Astrocyte (in vitro differentiated cells and primary cell): ENCODE data around the gene ZNF683. TPM values are rescaled to one million over a fixed set of nuclear protein-coding genes. Genes with fewer than 3 reads are reported as not detected.
"Not testable (repeated sequence)": the region's sequence is repeated elsewhere in the genome, so short reads cannot be mapped to it uniquely, and the experiment has no call there.

Experiments
- DNase-seq: peaks from one replicate; pipeline ENCODE4 v3.0.0-alpha.2; 2010; ENCODE audit warnings: low read depth
- FAIRE-seq: peaks from 2 replicates; lab custom pipeline; 2011; peaks lifted over from hg19 to GRCh38; lab: Jason Lieb, UNC
- H2AFZ ChIP-seq: 2 replicates; pipeline ENCODE4 v1.6.0; 2012; ENCODE audit warnings: low read depth, low read length, inconsistent platforms
- H3K27ac ChIP-seq: 2 replicates; pipeline ENCODE4 v1.5.1; 2011; ENCODE audit warnings: low read depth, low read length, inconsistent platforms
- H3K27me3 ChIP-seq: 2 replicates; pipeline ENCODE4 v1.6.0; 2011; ENCODE audit warnings: low read length, inconsistent platforms; ENCODE audit not compliant: insufficient read depth
- H3K36me3 ChIP-seq: 2 replicates; pipeline ENCODE4 v1.5.1; 2011; ENCODE audit warnings: low read length, inconsistent platforms; ENCODE audit not compliant: insufficient read depth
- H3K4me1 ChIP-seq: 2 replicates; pipeline ENCODE4 v1.5.1; 2011; ENCODE audit warnings: low read length, inconsistent platforms; ENCODE audit not compliant: insufficient read depth
- H3K4me2 ChIP-seq: 2 replicates; pipeline ENCODE4 v1.6.0; 2012; ENCODE audit warnings: low read length, inconsistent platforms
- H3K4me3 ChIP-seq: 2 replicates; pipeline ENCODE4 v1.5.1; 2011; ENCODE audit warnings: low read depth, mild to moderate bottlenecking, low read length, inconsistent platforms; ENCODE audit not compliant: insufficient read depth
- H3K79me2 ChIP-seq: 2 replicates; pipeline ENCODE4 v1.6.0; 2012; ENCODE audit warnings: mild to moderate bottlenecking, low read length, inconsistent platforms; ENCODE audit not compliant: insufficient read depth
- H3K9ac ChIP-seq: 2 replicates; pipeline ENCODE4 v1.6.0; 2012; ENCODE audit warnings: mild to moderate bottlenecking, low read length, inconsistent platforms
- H3K9me3 ChIP-seq: 2 replicates; pipeline ENCODE4 v1.5.1; 2012; ENCODE audit warnings: low read depth, mild to moderate bottlenecking, low read length, inconsistent platforms; ENCODE audit not compliant: insufficient read depth
- H4K20me1 ChIP-seq: 2 replicates; pipeline ENCODE4 v1.6.0; 2012; ENCODE audit warnings: low read length, inconsistent platforms; ENCODE audit not compliant: insufficient read depth
- H3K27ac Mint-ChIP-seq: one replicate; pipeline ENCODE4 v1.8.0; 2021; ENCODE audit warnings: mild to moderate bottlenecking, mixed read lengths; ENCODE audit not compliant: unreplicated experiment
- H3K27me3 Mint-ChIP-seq: one replicate; pipeline ENCODE4 v1.8.0; 2021; ENCODE audit warnings: low read depth, mixed read lengths; ENCODE audit not compliant: unreplicated experiment
- H3K36me3 Mint-ChIP-seq: one replicate; pipeline ENCODE4 v1.8.0; 2021; ENCODE audit warnings: low read depth, mixed read lengths; ENCODE audit not compliant: unreplicated experiment
- H3K4me1 Mint-ChIP-seq: one replicate; pipeline ENCODE4 v1.8.0; 2021; ENCODE audit warnings: low read depth, mixed read lengths; ENCODE audit not compliant: unreplicated experiment
- H3K4me3 Mint-ChIP-seq: one replicate; pipeline ENCODE4 v1.8.0; 2021; ENCODE audit warnings: mild to moderate bottlenecking, moderate library complexity, mixed read lengths; ENCODE audit not compliant: unreplicated experiment
- H3K9me3 Mint-ChIP-seq: one replicate; pipeline ENCODE4 v1.8.0; 2021; ENCODE audit warnings: mild to moderate bottlenecking, mixed read lengths; ENCODE audit not compliant: unreplicated experiment
- EZH2 ChIP-seq: IDR thresholded peaks from 2 replicates; pipeline ENCODE4 v1.6.1; 2012; ENCODE audit warnings: mild to moderate bottlenecking, low read length, inconsistent platforms; ENCODE audit not compliant: insufficient read depth
- total RNA-seq: library from RNA; stranded (reverse); gene quantifications from 2 replicates; pipeline ENCODE4 v1.2.1, GENCODE V29; 2021
- TF ChIP-seq, protein P1 (sequence below): IDR thresholded peaks from 2 replicates; pipeline ENCODE4 v1.5.1; 2011; ENCODE audit warnings: low read depth, mild to moderate bottlenecking, inconsistent platforms, low read length, moderate library complexity; ENCODE audit not compliant: insufficient read depth

Gene ZNF683
- total RNA-seq, 1 donor from 2014 or later: not detected

DNA sequence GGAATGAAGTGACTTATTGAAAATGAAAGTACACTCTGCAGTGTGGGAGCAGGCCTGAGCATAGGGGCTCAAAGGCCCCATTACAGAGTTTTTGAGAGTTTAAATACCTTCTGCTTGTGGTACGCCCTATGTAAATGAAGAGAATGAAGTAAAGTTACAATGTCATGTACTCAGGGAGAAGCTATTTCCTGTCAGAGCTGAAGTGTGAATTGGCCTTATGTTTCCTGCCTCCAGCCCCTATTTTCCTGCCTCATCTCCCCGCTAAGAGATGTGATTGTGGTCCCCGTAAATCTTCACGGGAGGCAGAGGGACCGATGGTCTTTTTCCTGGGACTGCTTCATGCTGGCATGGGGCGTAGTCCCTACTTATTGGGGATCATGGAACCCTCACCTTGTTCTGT, 2.5 kb upstream of the ZNF683 start:
- Histone ChIP-seq H3K27ac (no peak overlapping the region), H4K20me1 (no peaks in the 10 kb centered on the region), H3K36me3 (no peaks in the 10 kb centered on the region), H3K4me2 (peak overlapping the region; percentile 7), H3K79me2 (no peaks in the 10 kb centered on the region), H2AFZ (peak overlapping the region; percentile 55), H3K9ac (no peak overlapping the region), H3K27me3 (no peaks in the 10 kb centered on the region), H3K4me1 (peaks cover 20% of the 10 kb centered on the region), H3K9me3 (no peaks in the 10 kb centered on the region), H3K4me3 (no peak overlapping the region)
- peaks cover 36% of the 10 kb centered on the region for H3K4me1 Mint-ChIP-seq
- H3K27me3 Mint-ChIP-seq: peaks cover 2% of the 10 kb centered on the region
- H3K9me3 Mint-ChIP-seq: no peaks in the 10 kb centered on the region
- no peak overlapping the region for H3K4me3 Mint-ChIP-seq
- DNase-seq (no peak), FAIRE-seq (no peak)
- H3K36me3 Mint-ChIP-seq: no peaks in the 10 kb centered on the region
- no peak for TF ChIP-seq EZH2
- TF ChIP-seq, protein P1, sequence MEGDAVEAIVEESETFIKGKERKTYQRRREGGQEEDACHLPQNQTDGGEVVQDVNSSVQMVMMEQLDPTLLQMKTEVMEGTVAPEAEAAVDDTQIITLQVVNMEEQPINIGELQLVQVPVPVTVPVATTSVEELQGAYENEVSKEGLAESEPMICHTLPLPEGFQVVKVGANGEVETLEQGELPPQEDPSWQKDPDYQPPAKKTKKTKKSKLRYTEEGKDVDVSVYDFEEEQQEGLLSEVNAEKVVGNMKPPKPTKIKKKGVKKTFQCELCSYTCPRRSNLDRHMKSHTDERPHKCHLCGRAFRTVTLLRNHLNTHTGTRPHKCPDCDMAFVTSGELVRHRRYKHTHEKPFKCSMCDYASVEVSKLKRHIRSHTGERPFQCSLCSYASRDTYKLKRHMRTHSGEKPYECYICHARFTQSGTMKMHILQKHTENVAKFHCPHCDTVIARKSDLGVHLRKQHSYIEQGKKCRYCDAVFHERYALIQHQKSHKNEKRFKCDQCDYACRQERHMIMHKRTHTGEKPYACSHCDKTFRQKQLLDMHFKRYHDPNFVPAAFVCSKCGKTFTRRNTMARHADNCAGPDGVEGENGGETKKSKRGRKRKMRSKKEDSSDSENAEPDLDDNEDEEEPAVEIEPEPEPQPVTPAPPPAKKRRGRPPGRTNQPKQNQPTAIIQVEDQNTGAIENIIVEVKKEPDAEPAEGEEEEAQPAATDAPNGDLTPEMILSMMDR: no peak
- peak overlapping the region; percentile 53 for H3K27ac Mint-ChIP-seq

DNA sequence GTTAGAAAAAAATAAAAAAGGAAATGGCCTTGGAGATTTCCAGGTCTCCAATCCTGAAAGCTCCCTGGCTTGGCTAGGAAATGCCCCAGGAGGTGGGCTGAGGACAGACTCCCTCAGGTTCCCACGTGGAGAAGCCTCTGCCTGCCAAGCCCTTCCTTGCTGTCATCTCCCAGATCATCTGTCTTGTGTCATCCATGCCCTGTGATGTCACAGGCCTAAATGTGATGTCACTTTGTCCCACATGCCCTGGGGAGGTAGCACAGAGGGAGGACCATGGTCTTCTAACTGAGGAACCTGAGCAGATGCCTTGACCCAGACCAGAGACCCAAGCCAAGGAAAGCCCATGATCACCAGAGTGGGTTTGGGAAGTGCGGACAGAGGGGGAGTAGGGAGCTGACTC, 1.8 kb upstream of the ZNF683 start:
- H3K4me3 ChIP-seq, H3K79me2 ChIP-seq, H3K9ac ChIP-seq, H3K9me3 ChIP-seq, H4K20me1 ChIP-seq, H3K36me3 ChIP-seq, H3K9me3 Mint-ChIP-seq, DNase-seq, H3K27me3 ChIP-seq, H3K27me3 Mint-ChIP-seq, H2AFZ ChIP-seq, H3K36me3 Mint-ChIP-seq, H3K27ac ChIP-seq, FAIRE-seq: not testable (repeated sequence)
- peaks cover 20% of the 10 kb centered on the region for H3K4me1 ChIP-seq
- H3K4me3 Mint-ChIP-seq: peak overlapping the region; percentile 69
- H3K4me1 Mint-ChIP-seq: peaks cover 36% of the 10 kb centered on the region
- peak overlapping the region; percentile 26 for H3K4me2 ChIP-seq
- H3K27ac Mint-ChIP-seq: peak overlapping the region; percentile 28

DNA sequence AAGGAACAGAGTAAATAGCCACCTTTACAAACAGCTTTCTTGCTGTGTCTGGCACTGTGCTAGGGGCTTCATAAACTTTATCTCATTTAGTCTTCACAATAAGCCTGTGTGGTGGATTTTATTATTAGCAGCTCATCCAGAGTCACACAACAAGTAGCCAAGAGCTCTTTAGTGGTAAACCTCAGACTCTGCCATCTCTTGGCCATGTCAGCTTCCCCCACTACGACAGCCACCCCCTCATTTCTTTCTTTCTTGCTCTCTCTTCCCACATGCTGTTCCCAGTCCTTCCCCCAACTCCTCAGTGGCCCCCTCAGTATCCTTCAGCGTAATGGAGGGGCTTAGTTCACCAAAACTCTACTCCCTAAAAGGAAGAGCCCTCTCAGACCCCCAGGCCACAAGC, 1.2 kb upstream of the ZNF683 start:
- Histone ChIP-seq H3K27me3 (no peaks in the 10 kb centered on the region), H2AFZ (peak overlapping the region; percentile 48), H3K4me1 (peaks cover 20% of the 10 kb centered on the region), H3K36me3 (no peaks in the 10 kb centered on the region), H3K79me2 (no peaks in the 10 kb centered on the region), H3K9ac (no peak overlapping the region), H3K27ac (no peak overlapping the region), H3K4me2 (peak overlapping the region; percentile 26), H4K20me1 (no peaks in the 10 kb centered on the region), H3K9me3 (no peaks in the 10 kb centered on the region), H3K4me3 (no peak overlapping the region)
- Mint-ChIP-seq H3K27me3 (peaks cover 4% of the 10 kb centered on the region), H3K27ac (peak overlapping the region; percentile 6), H3K9me3 (no peaks in the 10 kb centered on the region), H3K4me1 (peaks cover 35% of the 10 kb centered on the region), H3K4me3 (peak overlapping the region; percentile 69), H3K36me3 (no peaks in the 10 kb centered on the region)
- DNase-seq (peak; percentile 59), FAIRE-seq (no peak)
- no peak for TF ChIP-seq EZH2
- TF ChIP-seq, protein P1: no peak
